Mesenchymal stem cell (in vitro differentiated cells and primary cell): ENCODE measurements around the gene CEND1.

Experiments used
- DNase-seq: peaks from one replicate; pipeline ENCODE4 v3.0.0-alpha.2; 2013
- H2AFZ ChIP-seq: one replicate; pipeline ENCODE4 v1.6.1; 2013; ENCODE audit warnings: low read depth, mild to moderate bottlenecking, control low read depth, inconsistent platforms, low read length, moderate library complexity
- H2AK5ac ChIP-seq: 2 replicates; pipeline ENCODE4 v1.6.1; 2013; ENCODE audit warnings: low read length, moderate library complexity, mild to moderate bottlenecking, inconsistent platforms; ENCODE audit not compliant: severe bottlenecking
- H2BK120ac ChIP-seq: one replicate; pipeline ENCODE4 v1.6.1; 2013; ENCODE audit warnings: low read depth, mild to moderate bottlenecking, inconsistent platforms, low read length, moderate library complexity
- H2BK12ac ChIP-seq, 2 experiments: one replicate each; pipeline ENCODE4 v1.6.1; 2013; ENCODE audit warnings: inconsistent platforms in 2 of 2, low read length in 2 of 2, mild to moderate bottlenecking in 2 of 2, moderate library complexity in 2 of 2, control low read depth in 1 of 2
- H2BK15ac ChIP-seq: one replicate; pipeline ENCODE4 v1.6.1; 2013; ENCODE audit warnings: mild to moderate bottlenecking, low read depth, inconsistent platforms; ENCODE audit not compliant: poor library complexity, severe bottlenecking
- H2BK5ac ChIP-seq: 2 replicates; pipeline ENCODE4 v1.6.1; 2013; ENCODE audit warnings: low read depth, mild to moderate bottlenecking, low read length, control low read depth, inconsistent platforms; ENCODE audit not compliant: poor library complexity, severe bottlenecking
- H3K14ac ChIP-seq, 2 experiments: one replicate each; pipeline ENCODE4 v1.6.1; 2013; ENCODE audit warnings: inconsistent platforms in 2 of 2, low read length in 2 of 2, control low read depth in 1 of 2, mild to moderate bottlenecking in 1 of 2, moderate library complexity in 1 of 2
- H3K18ac ChIP-seq, 2 experiments: one replicate each; pipeline ENCODE4 v1.6.1; 2013; ENCODE audit warnings: inconsistent platforms in 2 of 2, low read length in 2 of 2, control low read depth in 1 of 2, low read depth in 1 of 2, mild to moderate bottlenecking in 1 of 2
- H3K23ac ChIP-seq, 2 experiments: one replicate each; pipeline ENCODE4 v1.6.1; 2013; ENCODE audit warnings: inconsistent platforms in 2 of 2, low read length in 2 of 2, mild to moderate bottlenecking in 2 of 2, moderate library complexity in 2 of 2, control low read depth in 1 of 2
- H3K27ac ChIP-seq: 2 replicates; pipeline ENCODE4 v1.5.1; 2013; ENCODE audit warnings: mild to moderate bottlenecking, moderate library complexity, low read length, control low read depth, inconsistent platforms; ENCODE audit not compliant: poor library complexity, severe bottlenecking
- H3K27me3 ChIP-seq, 2 experiments: 2 replicates each; pipeline versions ENCODE4 v1.6.1 to v1.7.0; 2013; ENCODE audit warnings: low read length in 2 of 2, mild to moderate bottlenecking in 2 of 2, moderate library complexity in 2 of 2, control low read depth in 1 of 2, inconsistent platforms in 1 of 2; ENCODE audit not compliant: control insufficient read depth in 1 of 2, insufficient read depth in 1 of 2
- H3K36me3 ChIP-seq, 2 experiments: 2 replicates each; pipeline versions ENCODE4 v1.6.1 to v1.7.0; 2013; ENCODE audit warnings: low read length in 2 of 2, control low read depth in 1 of 2, inconsistent platforms in 1 of 2, low read depth in 1 of 2, mild to moderate bottlenecking in 1 of 2; ENCODE audit not compliant: insufficient read depth in 2 of 2, control insufficient read depth in 1 of 2
- H3K4ac ChIP-seq, 2 experiments: one replicate each; pipeline ENCODE4 v1.6.1; 2013; ENCODE audit warnings: inconsistent platforms in 2 of 2, low read length in 2 of 2, mild to moderate bottlenecking in 2 of 2, moderate library complexity in 2 of 2, control low read depth in 1 of 2, low read depth in 1 of 2
- H3K4me1 ChIP-seq: 2 replicates; pipeline ENCODE4 v1.6.1; 2013; ENCODE audit warnings: low read depth, low read length, control low read depth; ENCODE audit not compliant: control insufficient read depth, insufficient read depth
- H3K4me2 ChIP-seq: 2 replicates; pipeline ENCODE4 v1.6.1; 2013; ENCODE audit warnings: low read length, mild to moderate bottlenecking, inconsistent platforms; ENCODE audit not compliant: poor library complexity, severe bottlenecking
- H3K4me3 ChIP-seq, 2 experiments: 2 replicates each; pipeline versions ENCODE4 v1.5.1 to v1.7.0; 2013; ENCODE audit warnings: low read length in 2 of 2, mild to moderate bottlenecking in 2 of 2, control low read depth in 1 of 2, low read depth in 1 of 2; ENCODE audit not compliant: insufficient read depth in 1 of 2
- H3K79me1 ChIP-seq: replicated peaks from 2 replicates; pipeline ENCODE4 v1.6.1; 2013; ENCODE audit warnings: mild to moderate bottlenecking, control low read depth, low read length, inconsistent platforms; ENCODE audit not compliant: poor library complexity, severe bottlenecking
- H3K9ac ChIP-seq: 2 replicates; pipeline ENCODE4 v1.7.0; 2013; ENCODE audit warnings: mild to moderate bottlenecking, low read length, moderate library complexity
- H3K9me3 ChIP-seq: 2 replicates; pipeline ENCODE4 v1.7.0; 2013; ENCODE audit warnings: mild to moderate bottlenecking, low read length; ENCODE audit not compliant: control insufficient read depth
- H4K8ac ChIP-seq: one replicate; pipeline ENCODE4 v1.6.1; 2013; ENCODE audit warnings: inconsistent platforms, mild to moderate bottlenecking, low read length, moderate library complexity
- H4K91ac ChIP-seq: one replicate; pipeline ENCODE4 v1.6.1; 2013; ENCODE audit warnings: mild to moderate bottlenecking, low read length, inconsistent platforms
- WGBS: methylation state at CpG from one replicate; pipeline ENCODE4 v1.1.7; 2013; ENCODE audit warnings: mixed read lengths; 5-methylcytosine and 5-hydroxymethylcytosine counted together

CEND1 gene

DNA sequence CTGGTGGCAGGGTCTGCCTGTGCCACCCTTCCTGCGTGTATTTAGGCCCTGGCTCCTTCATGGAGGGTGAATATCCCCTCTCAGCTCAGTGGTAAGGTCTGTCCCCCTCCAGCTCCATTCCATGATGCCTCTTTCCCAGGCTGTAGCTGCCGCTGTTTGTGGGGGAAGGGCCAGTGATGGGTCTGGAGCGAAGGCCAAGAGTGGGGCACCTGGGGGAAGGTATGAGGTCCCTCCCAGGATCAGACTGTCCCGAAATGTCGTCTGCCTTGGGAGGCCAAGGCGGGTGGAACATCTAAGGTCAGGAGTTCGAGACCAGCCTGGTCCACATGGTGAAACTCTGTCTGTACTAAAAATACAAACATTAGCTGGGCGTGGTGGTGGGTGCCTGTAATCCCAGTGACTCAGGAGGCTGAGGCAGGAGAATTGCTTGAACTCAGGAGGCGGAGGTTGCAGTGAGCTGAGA, 44.0 kb upstream of the CEND1 start:
- peak overlapping the region in 1 of 2 experiments; percentile 94 for H3K4ac ChIP-seq
- H4K91ac ChIP-seq: no peak overlapping the region
- peak overlapping the region; percentile 88 for H2BK5ac ChIP-seq
- peak overlapping the region; percentile 83 for H3K4me2 ChIP-seq
- H3K9me3 ChIP-seq: no peaks in the 10 kb centered on the region
- peak overlapping the region; percentile 70 for H2AK5ac ChIP-seq
- H3K27ac ChIP-seq: peak overlapping the region; percentile 98
- H3K18ac ChIP-seq: peak overlapping the region; percentile 18 to 90
- H3K4me1 ChIP-seq: peaks cover 77% of the 10 kb centered on the region
- H2BK12ac ChIP-seq: peak overlapping the region in 1 of 2 experiments; percentile 80
- peaks cover 0 to 3% of the 10 kb centered on the region in 2 experiments for H3K27me3 ChIP-seq
- peaks cover 28 to 32% of the 10 kb centered on the region in 2 experiments for H3K36me3 ChIP-seq
- H2AFZ ChIP-seq: no peak overlapping the region
- H3K4me3 ChIP-seq: peak overlapping the region; percentile 73 to 82
- no peak for DNase-seq
- no peak overlapping the region for H2BK15ac ChIP-seq
- peak overlapping the region in 1 of 2 experiments; percentile 88 for H3K14ac ChIP-seq
- WGBS: 37% methylated on average over 8 of the region's 9 CpGs
- H3K9ac ChIP-seq: peak overlapping the region; percentile 93
- no peak overlapping the region for H4K8ac ChIP-seq
- H3K23ac ChIP-seq: peak overlapping the region in 1 of 2 experiments; percentile 87
- H3K79me1 ChIP-seq: no peaks in the 10 kb centered on the region
- H2BK120ac ChIP-seq: no peak overlapping the region

DNA sequence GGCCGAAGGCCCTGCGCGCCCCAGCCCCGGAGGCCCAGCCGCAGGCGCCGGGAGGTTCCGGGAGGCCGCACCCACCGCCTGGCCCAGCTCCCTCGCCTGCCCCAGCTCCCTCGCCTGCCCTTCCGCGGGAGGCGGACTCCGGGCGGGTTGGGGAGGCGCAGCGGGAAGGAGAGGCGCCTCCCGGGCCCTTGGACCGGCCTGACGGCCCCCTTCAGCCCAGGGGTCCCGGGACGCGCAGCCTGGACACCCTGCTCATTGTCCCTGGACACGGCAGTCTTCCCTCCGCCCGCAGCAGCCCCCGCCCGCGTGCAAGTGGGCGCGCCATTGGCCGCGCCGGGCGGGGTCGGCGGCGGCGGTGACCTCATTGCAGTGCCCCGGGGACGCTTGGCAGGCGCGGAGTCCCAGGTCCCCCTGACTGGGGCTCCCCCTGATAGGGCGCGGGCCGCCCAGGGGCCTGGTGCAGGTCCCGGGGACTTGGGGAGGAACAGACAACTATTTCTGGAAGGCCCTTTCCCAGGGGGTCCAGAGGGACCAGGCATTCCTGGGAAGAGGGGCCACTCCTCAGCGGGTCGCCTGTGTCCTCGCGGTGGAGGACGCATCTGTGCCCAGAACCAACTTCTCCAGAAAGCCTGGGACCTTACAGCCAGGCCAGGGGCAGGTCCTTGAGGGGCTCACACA, 43.4 kb upstream of the CEND1 start:
- Histone ChIP-seq H3K23ac (peak overlapping the region in 1 of 2 experiments; percentile 87), H2BK12ac (peak overlapping the region in 1 of 2 experiments; percentile 80), H2BK120ac (peak overlapping the region; percentile 84), H3K79me1 (no peaks in the 10 kb centered on the region), H3K18ac (peak overlapping the region; percentile 78 to 90), H4K8ac (peak overlapping the region; percentile 46), H2BK5ac (peak overlapping the region; percentile 88), H4K91ac (peak overlapping the region; percentile 65), H3K14ac (peak overlapping the region in 1 of 2 experiments; percentile 88), H3K9ac (peak overlapping the region; percentile 93), H3K4ac (peak overlapping the region; percentile 31 to 94), H3K4me3 (peak overlapping the region; percentile 73 to 82), H2AK5ac (peak overlapping the region; percentile 70), H3K27ac (peak overlapping the region; percentile 98), H3K4me1 (peaks cover 77% of the 10 kb centered on the region), H3K9me3 (no peaks in the 10 kb centered on the region), H3K36me3 (peaks cover 21 to 26% of the 10 kb centered on the region in 2 experiments), H3K4me2 (peak overlapping the region; percentile 83), H2BK15ac (peak overlapping the region; percentile 78), H2AFZ (no peak overlapping the region), H3K27me3 (peaks cover 0 to 3% of the 10 kb centered on the region in 2 experiments)
- under 1% methylated on average over 53 of the region's 55 CpGs for WGBS
- peak; percentile 65 for DNase-seq

DNA sequence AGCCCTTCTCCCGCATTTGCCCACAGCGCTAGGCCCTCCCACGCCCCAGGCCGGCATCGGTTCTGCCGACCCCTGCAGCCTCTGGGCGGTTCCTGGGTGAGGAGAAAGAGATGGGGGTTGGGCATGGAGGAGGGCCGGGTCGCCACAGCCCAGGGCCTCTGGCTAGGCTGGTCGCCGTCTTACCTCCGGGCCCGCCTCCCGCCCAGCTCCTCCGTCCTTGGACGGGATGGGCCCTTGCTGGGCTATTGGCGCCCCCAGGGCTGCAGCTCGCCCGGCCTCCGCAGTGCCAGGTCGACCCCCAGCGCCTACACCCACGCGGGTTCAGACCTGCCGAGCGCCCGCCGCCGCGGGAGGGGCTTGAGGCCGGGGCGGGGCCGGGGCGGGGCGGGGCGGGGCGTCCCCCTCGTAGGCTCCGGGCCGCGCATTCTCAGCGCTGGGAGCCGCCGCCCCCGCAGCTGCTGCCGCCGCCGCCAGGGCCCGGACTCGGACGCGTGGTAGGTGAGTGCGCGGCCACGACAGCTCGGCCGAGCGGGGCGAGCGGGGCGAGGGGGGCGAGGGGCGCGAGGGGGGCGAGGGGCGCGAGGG, 42.7 kb upstream of the CEND1 start, which contains the start of gene CD151:
Gene CD151 (plus strand): TSS at position 424 of the 585 bp plus-strand sequence. CDS start 3,118 bp downstream, outside the sequence.
- Histone ChIP-seq H3K79me1 (no peaks in the 10 kb centered on the region), H2BK5ac (peak within 1 kb of the TSS; percentile 88), H3K27ac (peak within 1 kb of the TSS; percentile 98), H4K91ac (peak within 1 kb of the TSS; percentile 86), H4K8ac (peak within 1 kb of the TSS; percentile 73), H3K9me3 (no peaks in the 10 kb centered on the region), H3K4me1 (peaks cover 78% of the 10 kb centered on the region), H3K4me2 (peak within 1 kb of the TSS; percentile 83), H2AFZ (peak within 1 kb of the TSS; percentile 90), H3K14ac (peak within 1 kb of the TSS in 1 of 2 experiments; percentile 91), H3K36me3 (peaks cover 16 to 19% of the 10 kb centered on the region in 2 experiments), H3K4me3 (peak within 1 kb of the TSS; percentile 73 to 82), H2BK15ac (peak within 1 kb of the TSS; percentile 78), H2BK12ac (peak within 1 kb of the TSS; percentile 12 to 86), H3K27me3 (peaks cover 0 to 8% of the 10 kb centered on the region in 2 experiments), H3K23ac (peak within 1 kb of the TSS in 1 of 2 experiments; percentile 87), H2BK120ac (peak within 1 kb of the TSS; percentile 84), H2AK5ac (peak within 1 kb of the TSS; percentile 70), H3K4ac (peak within 1 kb of the TSS; percentile 90 to 94), H3K9ac (peak within 1 kb of the TSS; percentile 93), H3K18ac (peak within 1 kb of the TSS; percentile 78 to 94)
- WGBS: under 1% methylated on average over 21 of the region's 67 CpGs
- DNase-seq: peak; percentile 64
